Panc1 (cell line): Measurements from ENCODE around the gene PCDHGA12. TPM values are rescaled to one million over a fixed set of nuclear protein-coding genes. Genes with fewer than 3 reads are reported as not detected.
"Not testable (repeated sequence)": the region's sequence is repeated elsewhere in the genome, so short reads cannot be mapped to it uniquely, and the experiment has no call there.

Experiments used
- ATAC-seq: fragments of 200-7000 bp; cut with Tn5 transposase; 2 replicates; pipeline ENCODE4 v1.9.1; 2020; ENCODE audit warnings: mild to moderate bottlenecking, moderate library complexity
- BruUV-seq: library from RNA; stranded (reverse); fragments of 400-500 nt; replicated peaks from 2 replicates; lab custom pipeline; 2021; lab: Mats Ljungman, UMichigan
- CTCF ChIA-PET: fragments of 300-600 bp; sonication (Branson Sonifier 250); formaldehyde crosslinking; loops from one replicate; lab custom pipeline; 2022; ENCODE audit warnings: antibody characterized with exemption; lab: Charles Lee
- POLR2A ChIA-PET: fragments of 300-600 bp; sonication (Branson Sonifier 250); formaldehyde crosslinking; loops from one replicate; lab custom pipeline; 2022; ENCODE audit warnings: antibody characterized with exemption; lab: Charles Lee
- DNase-seq: peaks from one replicate; pipeline ENCODE4 v3.0.0-alpha.2; 2010; ENCODE audit warnings: low read depth, low spot score
- H3K27ac ChIP-seq: 2 replicates; pipeline ENCODE4 v1.5.1; 2011; ENCODE audit warnings: mild to moderate bottlenecking, low read length, inconsistent platforms
- H3K27me3 ChIP-seq: fragments of 200-500 bp; sonication (Bioruptor generic); 2 replicates; pipeline ENCODE4 v1.6.0; 2014; ENCODE audit warnings: low read length, inconsistent platforms; ENCODE audit not compliant: control insufficient read depth, insufficient read depth
- H3K36me3 ChIP-seq: fragments of 200-500 bp; sonication (Bioruptor generic); 2 replicates; pipeline ENCODE4 v1.5.1; 2014; ENCODE audit warnings: inconsistent platforms, mild to moderate bottlenecking, low read length, moderate library complexity; ENCODE audit not compliant: control insufficient read depth, insufficient read depth
- H3K4me1 ChIP-seq: 2 replicates; pipeline ENCODE4 v1.5.1; 2011; ENCODE audit warnings: inconsistent platforms, mild to moderate bottlenecking, low read length, moderate library complexity; ENCODE audit not compliant: control insufficient read depth, insufficient read depth
- H3K4me3 ChIP-seq, 2 experiments: 2 replicates each; pipeline ENCODE4 v1.5.1; 2011 to 2012; ENCODE audit warnings: low read depth in 2 of 2, low read length in 2 of 2, mild to moderate bottlenecking in 2 of 2, inconsistent platforms in 1 of 2, moderate library complexity in 1 of 2
- H3K9me3 ChIP-seq: fragments of 200-500 bp; sonication (Bioruptor generic); 2 replicates; pipeline ENCODE4 v1.5.1; 2014; ENCODE audit warnings: low read depth, mild to moderate bottlenecking, inconsistent platforms, low read length, moderate library complexity; ENCODE audit not compliant: control insufficient read depth, insufficient read depth
- CTCF ChIP-seq: fragments of 450-650 bp; IDR thresholded peaks from 2 replicates; pipeline ENCODE4 v1.5.1; 2017; ENCODE audit warnings: mild to moderate bottlenecking
- POLR2AphosphoS5 ChIP-seq: IDR thresholded peaks from 2 replicates; pipeline ENCODE4 v1.6.1; 2012; ENCODE audit warnings: mild to moderate bottlenecking, low read depth, low read length, moderate library complexity
- SIN3A ChIP-seq: IDR thresholded peaks from 2 replicates; pipeline ENCODE4 v1.6.1; 2012; ENCODE audit warnings: low read depth, mild to moderate bottlenecking, low read length, moderate library complexity, borderline replicate concordance; ENCODE audit not compliant: insufficient read depth
- TCF7L2 ChIP-seq: IDR thresholded peaks from 2 replicates; pipeline ENCODE4 v1.6.1; 2011; ENCODE audit warnings: mild to moderate bottlenecking, low read depth, low read length, inconsistent platforms
- in situ Hi-C: cut with HindIII; loops from 2 replicates; pipeline ENCODE4 v1.10.0; 2016; ENCODE audit warnings: low sequenced_read_pairs, low pct_unique_long_range_greater_than_20kb
- intact Hi-C: fragments of 100-400 bp; cut with micrococcal nuclease; formaldehyde crosslinking; loops from one replicate; pipeline ENCODE4 v1.10.0; 2022; ENCODE audit not compliant: unreplicated experiment
- total RNA-seq: library from RNA; stranded (reverse); gene quantifications from one replicate; pipeline ENCODE4 v1.2.1, GENCODE V29; 2021; ENCODE audit not compliant: unreplicated experiment
- TF ChIP-seq, protein P1 (sequence below), 2 experiments: IDR thresholded peaks; 2 replicates each; pipeline ENCODE4 v1.6.1; 2011 to 2012; ENCODE audit warnings: low read depth in 2 of 2, control low read depth in 1 of 2, low read length in 1 of 2, mild to moderate bottlenecking in 1 of 2, moderate library complexity in 1 of 2; ENCODE audit not compliant: insufficient read depth in 1 of 2

PCDHGA12 gene
- total RNA-seq, 1 experiment from 2014 or later = 0.21 TPM

DNA sequence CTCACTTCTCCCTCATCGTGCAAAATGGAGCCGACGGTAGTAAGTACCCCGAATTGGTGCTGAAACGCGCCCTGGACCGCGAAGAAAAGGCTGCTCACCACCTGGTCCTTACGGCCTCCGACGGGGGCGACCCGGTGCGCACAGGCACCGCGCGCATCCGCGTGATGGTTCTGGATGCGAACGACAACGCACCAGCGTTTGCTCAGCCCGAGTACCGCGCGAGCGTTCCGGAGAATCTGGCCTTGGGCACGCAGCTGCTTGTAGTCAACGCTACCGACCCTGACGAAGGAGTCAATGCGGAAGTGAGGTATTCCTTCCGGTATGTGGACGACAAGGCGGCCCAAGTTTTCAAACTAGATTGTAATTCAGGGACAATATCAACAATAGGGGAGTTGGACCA is 979 bp downstream of the PCDHGA12 start:
- no TSS peak for BruUV-seq
- no peaks in the 10 kb centered on the region for H3K27me3 ChIP-seq
- H3K36me3 ChIP-seq = no peaks in the 10 kb centered on the region
- intact Hi-C loops = no loop called here
- H3K27ac ChIP-seq = no peak overlapping the region
- peaks cover 3% of the 10 kb centered on the region; the same call in 1 of the 2 replicates for H3K9me3 ChIP-seq
- ATAC-seq (no peak), DNase-seq (no peak)
- H3K4me1 ChIP-seq = no peaks in the 10 kb centered on the region
- ChIA-PET POLR2A (no interaction called here), CTCF (interaction anchor here (0.6 kb wide), 1 partner anchor 37 kb away, joined by 4 read pairs; no protein-coding TSS in a partner anchor)
- in situ Hi-C loops = no loop called here
- TF ChIP-seq SIN3A (no peak), CTCF (no peak), POLR2AphosphoS5 (no peak), TCF7L2 (no peak)
- TF ChIP-seq, protein P1, sequence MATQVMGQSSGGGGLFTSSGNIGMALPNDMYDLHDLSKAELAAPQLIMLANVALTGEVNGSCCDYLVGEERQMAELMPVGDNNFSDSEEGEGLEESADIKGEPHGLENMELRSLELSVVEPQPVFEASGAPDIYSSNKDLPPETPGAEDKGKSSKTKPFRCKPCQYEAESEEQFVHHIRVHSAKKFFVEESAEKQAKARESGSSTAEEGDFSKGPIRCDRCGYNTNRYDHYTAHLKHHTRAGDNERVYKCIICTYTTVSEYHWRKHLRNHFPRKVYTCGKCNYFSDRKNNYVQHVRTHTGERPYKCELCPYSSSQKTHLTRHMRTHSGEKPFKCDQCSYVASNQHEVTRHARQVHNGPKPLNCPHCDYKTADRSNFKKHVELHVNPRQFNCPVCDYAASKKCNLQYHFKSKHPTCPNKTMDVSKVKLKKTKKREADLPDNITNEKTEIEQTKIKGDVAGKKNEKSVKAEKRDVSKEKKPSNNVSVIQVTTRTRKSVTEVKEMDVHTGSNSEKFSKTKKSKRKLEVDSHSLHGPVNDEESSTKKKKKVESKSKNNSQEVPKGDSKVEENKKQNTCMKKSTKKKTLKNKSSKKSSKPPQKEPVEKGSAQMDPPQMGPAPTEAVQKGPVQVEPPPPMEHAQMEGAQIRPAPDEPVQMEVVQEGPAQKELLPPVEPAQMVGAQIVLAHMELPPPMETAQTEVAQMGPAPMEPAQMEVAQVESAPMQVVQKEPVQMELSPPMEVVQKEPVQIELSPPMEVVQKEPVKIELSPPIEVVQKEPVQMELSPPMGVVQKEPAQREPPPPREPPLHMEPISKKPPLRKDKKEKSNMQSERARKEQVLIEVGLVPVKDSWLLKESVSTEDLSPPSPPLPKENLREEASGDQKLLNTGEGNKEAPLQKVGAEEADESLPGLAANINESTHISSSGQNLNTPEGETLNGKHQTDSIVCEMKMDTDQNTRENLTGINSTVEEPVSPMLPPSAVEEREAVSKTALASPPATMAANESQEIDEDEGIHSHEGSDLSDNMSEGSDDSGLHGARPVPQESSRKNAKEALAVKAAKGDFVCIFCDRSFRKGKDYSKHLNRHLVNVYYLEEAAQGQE (IDR thresholded peaks at IDR 0.05; ENCODE audit: insufficient read depth in 1 of 2, low read depth in 2 of 2, low read length in 1 of 2) = no peak
- H3K4me3 ChIP-seq = no peak overlapping the region

GRCh38 chr5:141432308-141432707 is 2.0 kb downstream of the PCDHGA12 start:
- H3K36me3 ChIP-seq, H3K4me3 ChIP-seq, BruUV-seq, ATAC-seq, H3K4me1 ChIP-seq, DNase-seq, H3K27ac ChIP-seq, in situ Hi-C loops, CTCF ChIA-PET, H3K27me3 ChIP-seq, intact Hi-C loops, POLR2A ChIA-PET, H3K9me3 ChIP-seq: not testable (repeated sequence)

GRCh38 chr5:141432726-141433125 is 2.4 kb downstream of the PCDHGA12 start:
- DNase-seq, in situ Hi-C loops, H3K36me3 ChIP-seq, H3K4me3 ChIP-seq, BruUV-seq, intact Hi-C loops, H3K27ac ChIP-seq, H3K27me3 ChIP-seq, ATAC-seq, H3K9me3 ChIP-seq, H3K4me1 ChIP-seq, POLR2A ChIA-PET: not testable (repeated sequence)
- CTCF ChIA-PET = interaction anchor here (0.7 kb wide), 1 partner anchor 508 kb away, joined by 3 read pairs; no protein-coding TSS in a partner anchor
